ENCODE data around the gene RIMS4. TPM values are rescaled to one million over a fixed set of nuclear protein-coding genes. Genes with fewer than 3 reads are reported as not detected.

The RIMS4 gene
- total RNA-seq, 1 donor from 2014 or later, result not detected

GRCh38 chr20:44707018-44707579 is 103.2 kb downstream of the RIMS4 start:
- ATAC-seq (ENCODE audit: low read depth) (no peak), DNase-seq (no peak)
- no peaks in the 10 kb centered on the region for H3K9me3 Mint-ChIP-seq
- no peak for TF ChIP-seq CTCF (IDR thresholded peaks at IDR 0.05)
- H3K27me3 Mint-ChIP-seq, result no peaks in the 10 kb centered on the region
- H3K27ac Mint-ChIP-seq, result no peak overlapping the region
- POLR2A ChIA-PET, result no interaction called here
- intact Hi-C loops (cut with micrococcal nuclease), result no loop called here
- no peak overlapping the region for H3K4me3 Mint-ChIP-seq
- H3K36me3 Mint-ChIP-seq (ENCODE audit: low read depth), result no peaks in the 10 kb centered on the region
- CTCF ChIA-PET, result no interaction called here
- H3K4me1 Mint-ChIP-seq, result peaks cover 13% of the 10 kb centered on the region

- Mint-ChIP-seq H3K9me3 (no peaks in the 10 kb centered on the region), H3K27me3 (no peaks in the 10 kb centered on the region), H3K36me3 (ENCODE audit: low read depth) (no peaks in the 10 kb centered on the region), H3K4me1 (peaks cover 13% of the 10 kb centered on the region), H3K4me3 (no peak overlapping the region), H3K27ac (no peak overlapping the region)
- TF ChIP-seq CTCF (IDR thresholded peaks at IDR 0.05), result no peak
- no peak for ATAC-seq (ENCODE audit: low read depth)
- no peak for DNase-seq
- ChIA-PET POLR2A (interaction anchor here (0.6 kb wide), 1 partner anchor 250 kb away, joined by 5 read pairs; no protein-coding TSS in a partner anchor), CTCF (no interaction called here)
- intact Hi-C loops (cut with micrococcal nuclease), result no loop called here
Observed at GRCh38 chr20:44706301-44707017, 103.9 kb downstream of the RIMS4 start.

- H3K4me3 Mint-ChIP-seq, result no peak overlapping the region
- peaks cover 13% of the 10 kb centered on the region for H3K4me1 Mint-ChIP-seq
- CTCF ChIA-PET, result no interaction called here
- peaks cover 3% of the 10 kb centered on the region for H3K27me3 Mint-ChIP-seq
- intact Hi-C loops (cut with micrococcal nuclease), result no loop called here
- H3K36me3 Mint-ChIP-seq (ENCODE audit: low read depth), result no peaks in the 10 kb centered on the region
- POLR2A ChIA-PET, result interaction anchor here (0.6 kb wide), 1 partner anchor 251 kb away, joined by 5 read pairs; no protein-coding TSS in a partner anchor
- no peak for DNase-seq
- no peak for TF ChIP-seq CTCF (IDR thresholded peaks at IDR 0.05)
- ATAC-seq (ENCODE audit: low read depth), result no peak
- no peaks in the 10 kb centered on the region for H3K9me3 Mint-ChIP-seq
- no peak overlapping the region for H3K27ac Mint-ChIP-seq
Observed at GRCh38 chr20:44705364-44706094, 104.8 kb downstream of the RIMS4 start.

GRCh38 chr20:44704551-44704971 is 105.8 kb downstream of the RIMS4 start:
- peaks cover 3% of the 10 kb centered on the region for H3K27me3 Mint-ChIP-seq
- H3K36me3 Mint-ChIP-seq (ENCODE audit: low read depth), result no peaks in the 10 kb centered on the region
- no peak for ATAC-seq (ENCODE audit: low read depth)
- DNase-seq, result no peak
- H3K4me3 Mint-ChIP-seq, result no peak overlapping the region
- POLR2A ChIA-PET, result no interaction called here
- intact Hi-C loops (cut with micrococcal nuclease), result no loop called here
- H3K27ac Mint-ChIP-seq, result no peak overlapping the region
- H3K9me3 Mint-ChIP-seq, result no peaks in the 10 kb centered on the region
- CTCF ChIA-PET, result interaction anchor here (3.8 kb wide), 1 partner anchor 19 kb away, joined by 13 read pairs; no protein-coding TSS in a partner anchor
- no peak for TF ChIP-seq CTCF (IDR thresholded peaks at IDR 0.05)
- H3K4me1 Mint-ChIP-seq, result peaks cover 13% of the 10 kb centered on the region

GRCh38 chr20:44703956-44704488 is 106.3 kb downstream of the RIMS4 start:
- no peak for DNase-seq
- POLR2A ChIA-PET, result no interaction called here

More at GRCh38 chr20:44703956-44704488, 106.3 kb downstream of the RIMS4 start:
- Mint-ChIP-seq H3K27me3 (peaks cover 3% of the 10 kb centered on the region), H3K27ac (no peak overlapping the region), H3K4me3 (no peak overlapping the region), H3K4me1 (peaks cover 13% of the 10 kb centered on the region), H3K36me3 (ENCODE audit: low read depth) (no peaks in the 10 kb centered on the region), H3K9me3 (no peaks in the 10 kb centered on the region)
- intact Hi-C loops (cut with micrococcal nuclease), result no loop called here
- no peak for ATAC-seq (ENCODE audit: low read depth)
- TF ChIP-seq CTCF (IDR thresholded peaks at IDR 0.05), result no peak
- CTCF ChIA-PET, result interaction anchor here (3.8 kb wide), 1 partner anchor 18 kb away, joined by 13 read pairs; no protein-coding TSS in a partner anchor
